NCI-H226 (cell line): ENCODE measurements around the gene CEBPE.

ENCODE experiments used
- DNase-seq: peaks from one replicate; pipeline ENCODE4 v3.0.0-alpha.2; 2015

Gene CEBPE

DNA sequence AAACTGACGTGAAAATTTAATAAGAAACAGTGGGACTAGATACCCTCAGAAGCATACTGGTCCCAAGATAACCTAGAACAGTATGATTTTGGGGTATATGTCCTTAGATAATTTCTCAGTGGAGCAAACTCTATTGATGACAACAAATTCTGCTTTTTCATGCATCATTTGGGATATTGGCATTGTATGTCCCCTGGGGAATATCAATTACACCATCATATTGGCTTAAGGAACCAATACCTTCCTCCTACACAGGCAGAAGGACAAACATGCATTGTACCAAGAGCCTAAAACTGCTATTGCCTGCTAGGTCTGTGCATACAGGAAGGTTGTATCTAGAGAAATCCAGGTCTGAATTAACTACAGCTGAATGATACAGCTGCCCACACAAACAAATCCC, 44.1 kb downstream of the CEBPE start:
- no peak for DNase-seq

- DNase-seq: peak; percentile 29
These were observed 47.0 kb downstream of the CEBPE start for GRCh38 chr14:23071921-23072539.

- peak; percentile 89 for DNase-seq
These were observed 47.7 kb downstream of the CEBPE start for GRCh38 chr14:23071244-23071920.

DNA sequence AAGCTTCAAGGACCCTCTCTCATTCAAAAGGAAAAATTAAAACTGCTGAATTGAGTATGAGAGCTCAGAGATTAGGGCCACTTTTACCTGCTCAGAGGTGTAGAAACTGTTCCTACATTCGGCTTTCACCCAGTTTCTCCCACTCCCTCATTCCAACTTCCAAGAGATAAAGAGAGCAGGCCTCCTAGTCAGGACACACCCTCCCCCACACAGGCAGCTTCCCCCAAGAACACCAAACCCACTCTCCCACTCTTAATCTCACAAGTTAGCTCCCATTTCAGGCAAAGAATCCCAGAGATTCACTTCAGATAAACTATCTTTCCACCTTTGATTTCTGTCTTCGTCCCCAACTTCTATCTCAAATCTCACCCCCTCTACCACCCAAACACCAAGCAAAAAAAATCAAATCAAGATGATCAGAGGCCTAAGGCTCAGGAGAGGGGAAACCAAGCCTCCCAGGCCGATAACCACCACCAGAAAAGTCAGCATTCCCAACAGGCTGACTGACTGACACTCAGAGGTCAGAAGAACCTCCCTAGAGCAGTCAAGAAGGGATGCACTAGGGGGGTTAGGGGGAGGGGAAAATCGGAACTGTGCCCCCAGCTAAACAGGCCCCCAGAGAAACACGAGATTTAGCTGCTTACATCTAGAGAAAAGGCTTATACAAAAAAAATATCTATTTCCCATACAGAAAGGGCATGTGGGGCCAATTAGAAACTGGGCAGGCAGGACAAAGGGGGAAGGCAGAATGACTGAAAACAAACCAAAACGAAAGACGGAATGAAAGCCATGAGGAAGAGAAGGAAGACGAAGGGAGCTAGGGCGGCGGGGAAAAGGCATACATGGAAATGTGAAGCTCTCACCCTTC, 48.6 kb downstream of the CEBPE start:
- no peak for DNase-seq

DNA sequence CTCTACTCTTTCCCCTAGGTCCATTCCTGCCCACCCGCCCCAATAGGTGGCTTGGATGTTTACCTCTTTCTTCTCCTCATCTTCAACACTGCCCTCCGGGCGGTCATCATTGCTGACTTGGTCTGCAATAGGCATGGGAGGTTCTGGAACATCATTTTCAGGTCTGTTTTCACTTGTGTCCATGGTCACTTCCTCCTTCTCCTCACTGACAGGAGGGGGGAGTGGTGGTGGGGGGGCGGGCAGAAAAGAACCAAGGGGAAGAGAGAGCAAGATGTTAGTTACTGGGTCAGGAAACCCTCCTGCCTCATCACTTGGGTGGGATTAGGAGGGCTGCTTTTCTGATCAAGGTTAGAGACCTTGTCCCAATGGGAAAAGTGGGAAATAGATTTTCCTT, 49.6 kb downstream of the CEBPE start:
- no peak for DNase-seq

DNA sequence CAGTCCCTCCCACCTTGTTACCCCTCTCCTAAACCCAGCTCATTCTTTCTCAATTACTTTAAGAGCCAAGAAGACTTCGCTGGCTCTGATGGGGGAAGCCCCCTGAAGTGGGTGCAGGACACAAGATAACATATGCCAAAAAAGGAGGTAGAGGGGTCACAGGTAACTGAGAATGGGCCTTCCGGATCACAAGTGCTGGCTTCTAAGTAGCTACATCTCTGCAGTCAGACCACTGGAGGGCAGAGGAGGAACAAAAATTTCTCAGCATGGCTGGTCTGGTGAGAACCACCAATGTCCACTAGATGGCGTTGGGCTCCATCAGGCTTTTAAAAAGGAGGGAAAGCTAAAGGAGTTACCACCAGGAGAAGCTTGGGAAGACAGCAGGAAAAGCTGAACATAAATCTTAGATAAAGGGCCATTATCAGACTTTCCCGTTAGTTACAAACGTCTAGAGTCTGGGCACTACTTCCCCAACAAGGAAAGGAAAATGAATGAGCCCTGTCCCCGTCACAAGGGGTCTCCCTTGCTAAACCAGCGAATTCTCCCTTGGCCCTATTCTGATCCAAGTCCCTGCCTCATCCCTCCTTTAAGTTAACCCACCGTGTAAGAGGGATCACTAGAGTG, 50.2 kb downstream of the CEBPE start:
- peak; percentile 69 for DNase-seq

GRCh38 chr14:23067847-23068788, 50.9 kb downstream of the CEBPE start:
- DNase-seq: no peak
